SU-DHL-6 (cell line): ENCODE data around the gene PITPNB.

Source experiments
- H2AFZ ChIP-seq: fragments of 200-600 bp; sonication (generic); 2 replicates; pipeline ENCODE4 v1.6.1; 2014; ENCODE audit warnings: low read depth, mild to moderate bottlenecking, moderate library complexity, mixed read lengths, antibody characterized with exemption, low read length; ENCODE audit not compliant: severe bottlenecking
- H3F3A ChIP-seq: fragments of 200-600 bp; shearing (Covaris generic); 2 replicates; pipeline ENCODE4 v1.6.0; 2016; ENCODE audit warnings: antibody characterized with exemption, mild to moderate bottlenecking; ENCODE audit not compliant: insufficient read depth
- H3K27ac ChIP-seq: fragments of 200-600 bp; sonication (generic); 2 replicates; pipeline ENCODE4 v1.5.1; 2016; ENCODE audit warnings: low read depth, mild to moderate bottlenecking, low read length, moderate library complexity, mixed read lengths
- H3K27me3 ChIP-seq: fragments of 200-600 bp; sonication (generic), shearing (Covaris generic); 2 replicates; pipeline ENCODE4 v1.6.0; 2014; ENCODE audit warnings: mild to moderate bottlenecking, low read length
- H3K36me3 ChIP-seq: fragments of 200-600 bp; sonication (generic); 2 replicates; pipeline ENCODE4 v1.6.1; 2014; ENCODE audit warnings: mild to moderate bottlenecking, low read length, mixed read lengths
- H3K4me2 ChIP-seq: fragments of 300-600, 200-600 bp; shearing (Covaris generic), sonication (generic); 2 replicates; pipeline ENCODE4 v1.6.0; 2014; ENCODE audit warnings: low read length, low read depth, mild to moderate bottlenecking; ENCODE audit not compliant: poor library complexity, severe bottlenecking
- H3K4me3 ChIP-seq: fragments of 200-600 bp; sonication (generic); 2 replicates; pipeline ENCODE4 v1.5.1; 2014; ENCODE audit warnings: antibody characterized with exemption, low read length, mild to moderate bottlenecking, mixed read lengths; ENCODE audit not compliant: insufficient read depth, poor library complexity, severe bottlenecking
- H3K79me2 ChIP-seq: fragments of 200-600 bp; sonication (generic); 2 replicates; pipeline ENCODE4 v1.6.1; 2014; ENCODE audit warnings: mild to moderate bottlenecking, low read length, moderate library complexity; ENCODE audit not compliant: insufficient read depth
- H3K9ac ChIP-seq: fragments of 200-600 bp; sonication (generic); 2 replicates; pipeline ENCODE4 v1.7.0; 2014; ENCODE audit warnings: mild to moderate bottlenecking, low read length
- H3K9me2 ChIP-seq: fragments of 200-600 bp; sonication (generic); replicated peaks from 2 replicates; pipeline ENCODE4 v1.6.1; 2014; ENCODE audit warnings: low read length; ENCODE audit not compliant: insufficient read depth
- H3K9me3 ChIP-seq: fragments of 200-600 bp; sonication (generic); 2 replicates; pipeline ENCODE4 v1.6.1; 2014; ENCODE audit warnings: low read length, mixed read lengths; ENCODE audit not compliant: insufficient read depth
- H4K20me1 ChIP-seq: fragments of 200-600 bp; sonication (generic); 2 replicates; pipeline ENCODE4 v1.6.1; 2014; ENCODE audit warnings: low read depth, mild to moderate bottlenecking, antibody characterized with exemption, low read length, moderate library complexity, mixed read lengths
- CTCF ChIP-seq: fragments of 200-600 bp; sonication (generic); IDR thresholded peaks from one replicate; pipeline ENCODE4 v1.5.1; 2017; ENCODE audit warnings: antibody characterized with exemption, mild to moderate bottlenecking, low read length, moderate library complexity; ENCODE audit not compliant: insufficient read depth, poor library complexity, severe bottlenecking
- EZH2phosphoT487 ChIP-seq: fragments of 200-600 bp; sonication (generic), shearing (Covaris generic); conservative IDR thresholded peaks from 2 replicates; pipeline ENCODE4 v1.6.1; 2018; ENCODE audit warnings: mild to moderate bottlenecking, antibody characterized with exemption, low read length, moderate library complexity, mixed read lengths

The PITPNB gene

GRCh38 chr22:27820896-27821866, 97.9 kb downstream of the PITPNB start:
- H3K9me3 ChIP-seq, result no peaks in the 10 kb centered on the region
- TF ChIP-seq CTCF, result no peak
- TF ChIP-seq EZH2phosphoT487, result no peak
- H3F3A ChIP-seq, result no peaks in the 10 kb centered on the region

GRCh38 chr22:27816552-27816951, 102.5 kb downstream of the PITPNB start:
- Histone ChIP-seq H3K36me3 (no peaks in the 10 kb centered on the region), H4K20me1 (no peaks in the 10 kb centered on the region), H3K79me2 (no peaks in the 10 kb centered on the region), H3K9me2 (no peaks in the 10 kb centered on the region), H3K9ac (no peak overlapping the region), H3K27me3 (no peaks in the 10 kb centered on the region), H3K4me2 (no peak overlapping the region), H3K4me3 (no peak overlapping the region), H3F3A (no peaks in the 10 kb centered on the region), H3K9me3 (no peaks in the 10 kb centered on the region), H2AFZ (no peak overlapping the region), H3K27ac (no peak overlapping the region)
- TF ChIP-seq CTCF, result no peak

More at GRCh38 chr22:27820896-27821866, 97.9 kb downstream of the PITPNB start:
- no peak overlapping the region for H3K9ac ChIP-seq
- no peaks in the 10 kb centered on the region for H3K9me2 ChIP-seq
- no peak overlapping the region for H3K27ac ChIP-seq
- H4K20me1 ChIP-seq, result no peaks in the 10 kb centered on the region
- H3K4me3 ChIP-seq, result no peak overlapping the region
- no peaks in the 10 kb centered on the region for H3K36me3 ChIP-seq
- H3K79me2 ChIP-seq, result no peaks in the 10 kb centered on the region
- no peak overlapping the region for H2AFZ ChIP-seq
- H3K4me2 ChIP-seq, result no peak overlapping the region
- H3K27me3 ChIP-seq, result no peaks in the 10 kb centered on the region

- no peaks in the 10 kb centered on the region for H3K79me2 ChIP-seq
- no peaks in the 10 kb centered on the region for H3K9me2 ChIP-seq
- H3K36me3 ChIP-seq, result no peaks in the 10 kb centered on the region
- TF ChIP-seq CTCF (no peak), EZH2phosphoT487 (no peak)
- H3K9me3 ChIP-seq, result no peaks in the 10 kb centered on the region
- no peaks in the 10 kb centered on the region for H4K20me1 ChIP-seq
- H2AFZ ChIP-seq, result no peak overlapping the region
- H3K9ac ChIP-seq, result no peak overlapping the region
- no peak overlapping the region for H3K4me3 ChIP-seq
- no peak overlapping the region for H3K4me2 ChIP-seq
- H3F3A ChIP-seq, result no peaks in the 10 kb centered on the region
- no peak overlapping the region for H3K27ac ChIP-seq
- no peaks in the 10 kb centered on the region for H3K27me3 ChIP-seq
These were observed 103.1 kb downstream of the PITPNB start for GRCh38 chr22:27815826-27816530.
